ENCODE results near the gene BEX4.
"Not testable (repeated sequence)": the region's sequence is repeated elsewhere in the genome, so short reads cannot be mapped to it uniquely, and the experiment has no call there.

Gene BEX4

GRCh38 chrX:103214870-103215424, at the start of gene BEX4:
Gene BEX4, plus strand, starts transcription at chrX:103215108. Its CDS starts 1,046 bp downstream, at chrX:103216154.
- DNase-seq (ENCODE audit: low read depth, low spot score) = no peak
- H3K27ac ChIP-seq = peak within 1 kb of the TSS; percentile 35

GRCh38 chrX:103170216-103170615, 44.7 kb upstream of the BEX4 start:
- peak overlapping the region; percentile 46 for H3K27ac ChIP-seq
- no peak for DNase-seq (ENCODE audit: low read depth, low spot score)

GRCh38 chrX:103171353-103171752, 43.6 kb upstream of the BEX4 start:
- H3K27ac ChIP-seq = no peak overlapping the region
- no peak for DNase-seq (ENCODE audit: low read depth, low spot score)

- DNase-seq (ENCODE audit: low read depth, low spot score); H3K27ac ChIP-seq: not testable (repeated sequence)
Measured at GRCh38 chrX:103175256-103175655, 39.7 kb upstream of the BEX4 start.

- no peak overlapping the region for H3K27ac ChIP-seq
- DNase-seq (ENCODE audit: low read depth, low spot score) = no peak
Measured at GRCh38 chrX:103175944-103176753, 38.8 kb upstream of the BEX4 start.

GRCh38 chrX:103177556-103177955, 37.4 kb upstream of the BEX4 start:
- no peak for DNase-seq (ENCODE audit: low read depth, low spot score)

GRCh38 chrX:103183912-103184311, 31.0 kb upstream of the BEX4 start:
- no peak for DNase-seq (ENCODE audit: low read depth, low spot score)
- no peak overlapping the region for H3K27ac ChIP-seq

More at GRCh38 chrX:103177556-103177955, 37.4 kb upstream of the BEX4 start:
- no peak overlapping the region for H3K27ac ChIP-seq

GRCh38 chrX:103187953-103188475, 26.9 kb upstream of the BEX4 start:
- DNase-seq (ENCODE audit: low read depth, low spot score) = no peak
- H3K27ac ChIP-seq = no peak overlapping the region

GRCh38 chrX:103197721-103198306, 17.1 kb upstream of the BEX4 start:
- no peak for DNase-seq (ENCODE audit: low read depth, low spot score)
- no peak overlapping the region for H3K27ac ChIP-seq

GRCh38 chrX:103198668-103199067, 16.2 kb upstream of the BEX4 start:
- DNase-seq (ENCODE audit: low read depth, low spot score); H3K27ac ChIP-seq: not testable (repeated sequence)

- no peak overlapping the region for H3K27ac ChIP-seq
- DNase-seq (ENCODE audit: low read depth, low spot score) = no peak
Measured at GRCh38 chrX:103201041-103201440, 13.9 kb upstream of the BEX4 start.

- no peak for DNase-seq (ENCODE audit: low read depth, low spot score)
- no peak overlapping the region for H3K27ac ChIP-seq
Measured at GRCh38 chrX:103210056-103210455, 4.9 kb upstream of the BEX4 start.

- no peak for DNase-seq (ENCODE audit: low read depth, low spot score)
- no peak overlapping the region for H3K27ac ChIP-seq
Measured at GRCh38 chrX:103211012-103211715, 3.7 kb upstream of the BEX4 start.

- no peak for DNase-seq (ENCODE audit: low read depth, low spot score)
- H3K27ac ChIP-seq = no peak overlapping the region
Measured at GRCh38 chrX:103212749-103213457, 2.0 kb upstream of the BEX4 start.

GRCh38 chrX:103215425-103215991, 600 bp downstream of the BEX4 start:
- no peak for DNase-seq (ENCODE audit: low read depth, low spot score)
- H3K27ac ChIP-seq = peak overlapping the region; percentile 35

- DNase-seq (ENCODE audit: low read depth, low spot score) = no peak
- H3K27ac ChIP-seq = no peak overlapping the region
Measured at GRCh38 chrX:103220511-103221323, 5.8 kb downstream of the BEX4 start.

- not testable (repeated sequence) for DNase-seq (ENCODE audit: low read depth, low spot score); H3K27ac ChIP-seq
Measured at GRCh38 chrX:103225918-103226317, 11.0 kb downstream of the BEX4 start.

GRCh38 chrX:103233263-103233662, 18.4 kb downstream of the BEX4 start:
- no peak overlapping the region for H3K27ac ChIP-seq
- DNase-seq (ENCODE audit: low read depth, low spot score) = no peak

- H3K27ac ChIP-seq = no peak overlapping the region
- DNase-seq (ENCODE audit: low read depth, low spot score) = no peak
Measured at GRCh38 chrX:103234869-103235268, 20.0 kb downstream of the BEX4 start.
